HG03342 (cell line): ENCODE data around the gene IBA57.

Source experiments
- ATAC-seq: cut with Tn5 transposase; IDR thresholded peaks from one replicate; pipeline ENCODE4 v1.9.1; 2021; ENCODE audit warnings: mild to moderate bottlenecking, moderate library complexity; ENCODE audit not compliant: unreplicated experiment

IBA57 gene

DNA sequence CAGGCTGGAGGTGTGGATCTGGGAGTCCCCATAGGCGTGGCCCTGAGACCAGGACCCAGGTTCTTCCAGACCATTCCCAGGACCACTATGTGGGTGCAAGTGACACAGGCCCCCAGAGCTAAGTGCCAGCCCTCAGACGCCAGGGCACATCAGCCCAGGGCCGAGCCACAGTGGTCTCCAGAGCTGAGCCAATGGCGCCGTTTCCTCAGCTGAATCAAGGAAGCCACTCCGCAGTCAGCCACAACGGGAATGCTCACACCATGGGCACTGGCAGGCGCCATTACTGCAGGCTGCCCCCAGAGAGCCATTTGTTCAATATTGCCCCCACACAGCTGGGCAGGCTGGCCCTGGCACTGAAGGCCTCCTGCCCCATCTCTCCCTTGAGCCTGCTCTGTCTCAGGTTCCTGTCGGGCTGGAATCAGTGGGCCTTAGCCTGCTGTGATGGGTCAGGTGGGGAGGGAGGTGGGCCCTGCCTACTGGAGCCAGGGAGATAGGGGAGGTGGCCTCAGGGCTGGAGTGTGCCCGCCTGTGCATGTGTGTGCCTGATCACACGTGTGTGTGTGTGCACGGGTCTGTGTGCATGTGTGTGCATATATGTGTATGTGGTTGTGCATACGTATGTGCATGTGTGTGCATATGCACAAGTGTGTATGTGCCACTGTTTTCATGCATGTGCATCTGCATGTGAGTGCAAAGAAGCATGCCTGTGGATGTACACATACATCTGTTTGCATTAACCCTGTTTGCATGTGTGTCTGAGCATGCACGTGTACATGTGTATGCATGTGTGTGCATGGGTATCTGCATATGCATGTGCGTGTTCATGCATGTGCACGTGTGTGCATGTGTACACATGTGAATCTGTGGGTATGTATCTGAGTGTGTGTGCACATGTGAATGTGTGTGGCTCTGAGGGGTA lies 9.7 kb upstream of the IBA57 start:
- no peak for ATAC-seq

DNA sequence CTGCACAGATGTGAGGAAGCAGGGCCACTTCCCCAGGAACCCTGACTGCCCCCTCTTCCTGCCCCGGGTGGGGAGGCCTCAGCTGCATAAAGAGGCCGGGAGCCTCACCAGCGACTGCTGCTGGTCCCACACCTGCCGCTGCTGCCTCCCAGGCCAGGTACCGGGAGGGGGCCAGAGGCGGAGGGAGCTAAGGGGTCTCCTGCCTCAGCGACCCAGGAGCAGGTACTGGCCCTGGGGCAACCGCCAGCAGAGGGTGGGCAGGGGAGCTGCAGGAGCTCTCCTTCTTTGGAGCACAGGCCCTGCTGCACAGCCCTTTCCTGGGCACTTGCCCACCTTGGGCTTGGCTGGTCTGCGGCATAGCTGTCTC lies 9.1 kb upstream of the IBA57 start:
- no peak for ATAC-seq

DNA sequence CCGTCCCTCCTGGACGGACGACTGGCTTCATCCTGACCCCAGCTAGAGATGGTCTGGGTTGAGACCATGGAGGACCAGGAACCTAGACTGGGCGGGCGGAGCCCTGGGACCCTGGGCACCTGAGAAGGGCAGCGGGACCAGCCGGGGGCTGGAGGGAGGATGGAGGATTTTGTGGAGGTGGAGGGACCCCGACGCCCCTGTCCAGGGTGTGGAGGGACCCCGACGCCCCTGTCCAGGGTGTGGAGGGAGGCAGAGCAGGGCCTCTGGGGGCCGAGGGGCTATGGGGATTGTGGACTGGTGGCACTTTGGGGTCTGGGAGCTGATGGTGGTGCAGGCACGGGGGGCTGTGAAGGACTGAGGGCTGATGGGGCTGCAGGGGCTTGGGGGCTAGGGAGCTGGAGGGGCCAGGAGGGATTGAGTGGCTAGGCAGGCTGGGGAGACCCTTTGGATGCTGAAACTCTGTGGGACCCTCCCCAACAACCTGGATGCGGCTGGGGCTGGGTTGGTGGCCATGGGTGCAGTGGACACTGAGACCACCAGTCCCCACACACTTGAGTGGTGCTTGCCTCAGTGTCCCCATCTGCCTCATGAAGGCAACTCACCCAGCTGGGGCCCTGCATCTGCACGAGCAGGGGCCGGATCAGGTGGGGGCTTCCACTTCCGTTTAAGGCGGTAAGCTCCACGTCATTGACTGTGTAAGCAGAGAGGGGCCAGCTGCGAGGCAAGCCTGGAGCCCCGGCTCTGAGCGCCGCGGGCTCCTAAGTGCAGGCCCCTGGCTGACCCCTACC lies 8.5 kb upstream of the IBA57 start:
- no peak for ATAC-seq

DNA sequence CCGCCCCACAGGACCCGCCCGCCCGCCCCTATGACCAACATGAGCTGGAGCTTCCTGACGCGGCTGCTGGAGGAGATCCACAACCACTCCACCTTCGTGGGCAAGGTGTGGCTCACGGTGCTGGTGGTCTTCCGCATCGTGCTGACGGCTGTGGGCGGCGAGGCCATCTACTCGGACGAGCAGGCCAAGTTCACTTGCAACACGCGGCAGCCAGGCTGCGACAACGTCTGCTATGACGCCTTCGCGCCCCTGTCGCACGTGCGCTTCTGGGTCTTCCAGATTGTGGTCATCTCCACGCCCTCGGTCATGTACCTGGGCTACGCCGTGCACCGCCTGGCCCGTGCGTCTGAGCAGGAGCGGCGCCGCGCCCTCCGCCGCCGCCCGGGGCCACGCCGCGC lies 7.9 kb upstream of the IBA57 start:
- ATAC-seq = no peak

DNA sequence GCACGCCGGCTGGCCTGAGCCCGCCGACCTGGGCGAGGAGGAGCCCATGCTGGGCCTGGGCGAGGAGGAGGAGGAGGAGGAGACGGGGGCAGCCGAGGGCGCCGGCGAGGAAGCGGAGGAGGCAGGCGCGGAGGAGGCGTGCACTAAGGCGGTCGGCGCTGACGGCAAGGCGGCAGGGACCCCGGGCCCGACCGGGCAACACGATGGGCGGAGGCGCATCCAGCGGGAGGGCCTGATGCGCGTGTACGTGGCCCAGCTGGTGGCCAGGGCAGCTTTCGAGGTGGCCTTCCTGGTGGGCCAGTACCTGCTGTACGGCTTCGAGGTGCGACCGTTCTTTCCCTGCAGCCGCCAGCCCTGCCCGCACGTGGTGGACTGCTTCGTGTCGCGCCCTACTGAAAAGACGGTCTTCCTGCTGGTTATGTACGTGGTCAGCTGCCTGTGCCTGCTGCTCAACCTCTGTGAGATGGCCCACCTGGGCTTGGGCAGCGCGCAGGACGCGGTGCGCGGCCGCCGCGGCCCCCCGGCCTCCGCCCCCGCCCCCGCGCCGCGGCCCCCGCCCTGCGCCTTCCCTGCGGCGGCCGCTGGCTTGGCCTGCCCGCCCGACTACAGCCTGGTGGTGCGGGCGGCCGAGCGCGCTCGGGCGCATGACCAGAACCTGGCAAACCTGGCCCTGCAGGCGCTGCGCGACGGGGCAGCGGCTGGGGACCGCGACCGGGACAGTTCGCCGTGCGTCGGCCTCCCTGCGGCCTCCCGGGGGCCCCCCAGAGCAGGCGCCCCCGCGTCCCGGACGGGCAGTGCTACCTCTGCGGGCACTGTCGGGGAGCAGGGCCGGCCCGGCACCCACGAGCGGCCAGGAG lies 7.2 kb upstream of the IBA57 start:
- no peak for ATAC-seq

DNA sequence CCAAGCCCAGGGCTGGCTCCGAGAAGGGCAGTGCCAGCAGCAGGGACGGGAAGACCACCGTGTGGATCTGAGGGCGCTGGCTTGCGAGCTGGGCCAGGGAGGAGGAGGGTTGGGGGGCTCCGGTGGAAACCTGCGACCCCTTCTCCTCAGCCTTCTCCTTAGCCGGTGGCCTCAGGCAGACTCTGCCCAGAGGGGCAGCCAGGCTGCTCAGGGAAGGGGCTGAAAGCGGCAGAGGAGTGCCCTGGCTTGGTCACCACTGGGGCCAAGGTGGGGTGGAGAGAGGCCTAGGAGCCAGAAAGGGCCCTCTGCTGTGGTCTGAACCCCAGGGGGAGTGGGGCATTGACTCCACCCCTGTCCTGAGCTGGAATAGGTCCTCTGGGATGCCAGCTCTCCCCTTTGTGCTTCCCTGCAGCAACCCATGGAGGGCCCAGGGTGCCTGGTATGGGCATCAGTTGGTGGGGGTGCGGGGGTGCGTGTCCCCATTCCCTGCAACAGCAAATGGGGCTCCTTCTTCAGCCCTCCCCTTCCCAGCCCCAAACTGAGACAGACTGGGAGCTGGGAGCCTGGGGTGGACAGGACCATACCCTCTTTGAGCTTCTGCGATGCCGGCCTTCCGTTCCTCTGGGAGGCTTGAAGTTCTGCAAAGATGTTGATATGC lies 6.5 kb upstream of the IBA57 start:
- no peak for ATAC-seq

DNA sequence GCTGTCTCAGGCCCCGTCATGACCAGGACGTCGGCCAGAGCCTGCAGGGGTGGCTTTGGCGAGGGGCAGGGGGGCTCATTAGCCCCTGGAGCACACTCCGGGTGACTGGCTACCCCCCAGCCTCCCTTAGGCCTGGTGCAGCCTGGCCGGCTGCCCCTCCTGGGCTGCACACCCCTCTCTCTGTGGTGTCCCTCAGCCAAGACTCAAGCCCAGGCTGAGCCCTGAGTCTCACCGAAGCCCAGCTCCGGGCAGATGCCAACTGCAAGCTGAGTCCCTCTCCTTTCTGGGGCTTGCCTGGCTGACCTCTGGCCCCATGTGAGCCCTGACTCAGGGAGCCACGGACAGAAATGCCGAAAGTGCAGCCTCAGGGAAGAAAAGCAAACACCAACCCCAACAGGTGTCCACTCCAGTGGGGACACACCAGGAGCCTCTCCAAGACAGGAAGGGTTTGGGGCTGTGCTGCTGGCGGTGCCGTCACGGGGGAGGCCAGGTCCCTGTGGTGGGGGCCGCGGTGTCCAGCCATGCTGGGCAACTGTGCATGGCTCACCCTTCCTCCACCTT lies 5.3 kb upstream of the IBA57 start:
- ATAC-seq = no peak

DNA sequence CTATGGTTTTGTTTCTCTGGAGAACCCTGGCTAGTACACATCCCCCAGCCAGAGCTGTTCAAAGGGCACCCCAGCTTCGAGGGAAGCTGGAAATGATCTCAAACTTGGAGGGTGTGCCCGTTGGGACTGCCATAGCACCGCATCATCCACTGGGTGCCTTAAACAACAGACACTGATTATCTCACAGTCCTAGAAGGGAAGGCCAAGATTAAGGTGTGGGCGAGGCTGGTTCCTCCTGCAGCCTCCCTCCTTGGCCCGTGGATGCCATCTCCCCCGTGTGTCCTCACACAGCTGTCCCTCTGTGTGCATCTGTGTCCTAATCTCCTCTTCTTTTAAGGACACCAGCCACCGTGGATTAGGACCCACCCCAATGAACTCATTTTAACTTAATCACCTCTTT lies 4.2 kb upstream of the IBA57 start:
- no peak for ATAC-seq

DNA sequence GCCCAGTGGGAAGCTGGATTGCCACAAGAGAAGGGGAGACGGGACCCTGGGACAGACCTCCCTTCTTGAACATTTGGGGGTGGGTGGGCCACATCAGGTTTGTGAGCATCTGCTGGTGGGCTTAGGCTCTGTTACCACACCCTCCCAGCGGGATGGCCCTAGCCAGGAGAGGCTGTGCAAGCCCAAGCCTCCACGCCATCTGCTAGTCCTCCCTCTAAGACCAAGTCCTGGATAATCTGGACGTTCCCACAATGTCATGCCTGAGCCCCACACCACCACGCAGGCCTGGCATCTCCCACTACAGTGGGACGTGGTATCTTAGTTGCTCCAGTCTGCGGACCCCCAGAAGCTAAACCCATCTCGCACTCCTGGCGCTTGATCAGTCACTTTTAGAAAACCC lies 3.7 kb upstream of the IBA57 start:
- ATAC-seq = no peak

GRCh38 chr1:228162286-228163006 lies 3.2 kb upstream of the IBA57 start:
- no peak for ATAC-seq

- ATAC-seq = no peak
Measured at GRCh38 chr1:228163007-228163753, 2.4 kb upstream of the IBA57 start.

GRCh38 chr1:228163776-228164519 lies 1.7 kb upstream of the IBA57 start:
- ATAC-seq = no peak

DNA sequence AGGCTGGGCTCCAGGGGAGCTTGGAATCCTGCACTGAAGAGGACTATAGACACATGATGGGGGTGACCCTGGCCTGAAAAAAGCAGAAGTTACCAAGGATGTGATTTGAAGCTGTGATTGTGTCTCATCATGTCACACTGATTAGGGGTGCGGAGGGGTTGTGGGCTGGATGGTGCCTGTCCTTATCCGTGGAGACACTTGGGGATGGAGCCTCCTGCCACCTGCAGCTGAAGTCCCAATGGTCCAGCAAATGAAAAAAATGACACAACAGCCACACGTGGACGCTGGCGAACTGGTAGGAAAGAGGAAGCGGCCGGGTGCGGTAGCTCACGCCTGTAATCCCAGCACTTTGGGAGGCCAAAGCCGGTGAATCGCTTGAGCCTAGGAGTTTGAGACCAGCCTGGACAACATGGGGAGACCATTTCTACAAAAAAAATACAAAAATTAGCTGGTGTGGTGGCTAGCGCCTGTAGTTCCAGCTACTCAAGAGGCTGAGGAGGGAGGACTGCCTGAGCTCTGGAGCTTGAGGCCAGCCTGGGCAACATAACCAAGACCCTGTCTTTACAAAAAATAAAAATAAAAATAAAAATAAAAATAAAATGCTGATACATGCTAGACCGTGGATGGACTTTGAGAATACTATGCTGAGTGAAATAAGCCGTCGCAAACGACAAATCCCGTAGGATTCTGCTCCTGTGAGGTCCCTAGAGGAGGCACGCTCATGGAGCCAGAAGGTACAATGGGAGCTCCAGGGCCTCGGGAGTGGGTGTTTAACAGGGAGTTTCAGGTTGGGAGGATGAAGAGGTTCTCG lies 838 bp upstream of the IBA57 start:
- ATAC-seq = peak; percentile 0

DNA sequence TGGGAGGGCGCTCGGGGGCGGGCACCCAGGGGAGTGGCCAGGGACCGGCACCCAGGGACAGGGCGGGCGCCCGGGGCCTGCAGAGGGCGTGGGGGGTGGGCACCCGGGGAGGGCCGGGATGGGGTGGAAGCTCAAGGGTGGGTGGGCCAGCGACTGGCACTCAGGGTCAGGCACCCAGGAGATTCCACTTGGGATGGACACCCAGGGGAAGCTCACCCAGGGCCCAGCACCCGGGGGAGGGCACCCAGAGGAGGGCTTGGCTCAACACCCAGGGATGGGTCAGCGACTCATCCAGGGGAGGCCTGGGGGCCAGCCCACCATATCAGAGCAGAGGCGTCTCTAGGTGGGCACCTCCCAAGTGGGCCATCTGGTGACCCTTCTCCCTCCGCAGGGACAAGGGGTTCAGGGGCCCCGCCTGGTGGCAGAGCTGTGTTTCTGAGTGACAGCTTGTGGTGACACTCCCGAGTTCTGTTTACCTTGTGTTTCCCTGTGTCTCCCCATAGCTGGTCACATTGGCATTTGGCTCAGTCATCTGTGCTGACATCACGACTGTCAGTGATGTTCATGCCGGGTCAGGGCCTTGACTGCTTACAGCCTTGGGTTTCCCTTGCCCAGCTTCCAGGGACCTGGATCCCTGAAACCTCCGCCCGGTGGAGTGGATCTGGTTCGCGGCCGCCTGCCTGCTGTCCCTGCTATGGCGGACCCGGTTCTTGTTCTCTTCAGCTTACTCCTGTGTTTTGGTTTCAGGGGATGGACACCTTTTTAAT lies 749 bp downstream of the IBA57 start:
- ATAC-seq = peak; percentile 22

- no peak for ATAC-seq
Measured at GRCh38 chr1:228168563-228169270, 3.1 kb downstream of the IBA57 start.

DNA sequence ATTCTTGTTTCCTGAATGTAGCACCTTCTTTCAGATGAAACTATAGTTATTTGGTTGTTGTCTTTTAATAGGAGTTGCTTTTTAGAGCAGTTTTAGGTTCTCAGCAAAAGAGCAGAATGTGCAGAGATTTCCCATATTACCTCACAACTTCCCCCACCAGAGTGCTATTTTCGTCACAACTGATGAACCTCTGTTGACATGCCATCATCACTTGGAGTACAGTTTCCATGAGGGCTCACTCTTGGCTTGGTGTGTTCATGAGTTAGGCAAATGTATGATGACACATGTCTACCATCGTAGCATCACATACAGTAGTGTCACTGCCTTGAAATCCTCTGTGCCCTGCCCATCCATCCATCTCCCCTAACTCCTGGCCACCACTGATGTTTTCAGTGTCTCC lies 3.7 kb downstream of the IBA57 start:
- ATAC-seq = no peak
